Measurements from ENCODE around the gene CNMD. TPM values are rescaled to one million over a fixed set of nuclear protein-coding genes. Genes with fewer than 3 reads are reported as not detected.

Gene CNMD
- total RNA-seq, 2 donors from 2014 or later, result not detected

DNA sequence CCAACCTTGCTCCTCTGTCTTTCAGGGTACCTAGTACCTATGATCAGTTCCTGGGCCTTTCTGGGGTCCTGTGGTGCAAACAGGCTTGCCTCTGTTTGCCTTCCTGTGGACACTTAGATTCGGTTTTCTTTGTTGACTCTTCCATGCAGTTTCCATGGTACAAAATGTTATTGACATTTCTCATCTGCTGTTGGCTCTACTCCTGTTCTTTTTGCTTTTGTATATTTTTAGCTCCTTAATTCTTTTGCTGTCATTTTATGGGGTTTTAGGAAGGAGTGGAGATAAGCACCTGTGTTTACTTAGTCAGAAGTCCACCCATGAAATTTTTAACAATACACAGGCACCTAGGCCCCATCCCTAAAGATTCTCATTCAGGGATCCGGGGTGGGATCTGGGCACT is 20.5 kb upstream of the CNMD start:
- DNase-seq (ENCODE audit: low spot score) (no peak), ATAC-seq (ENCODE audit: insufficient number of reproducible peaks, low FRiP score, low read depth) (no peak)
- H3K27ac ChIP-seq, result no peak overlapping the region
- no peaks in the 10 kb centered on the region for H3K36me3 ChIP-seq
- no peaks in the 10 kb centered on the region for H3K9me3 ChIP-seq
- TF ChIP-seq CTCF (IDR thresholded peaks at IDR 0.05), result no peak
- no peaks in the 10 kb centered on the region for H3K27me3 ChIP-seq (replicated peaks; ENCODE audit: insufficient read depth)
- no peak overlapping the region for H3K4me3 ChIP-seq
- no peaks in the 10 kb centered on the region for H3K4me1 ChIP-seq (ENCODE audit: control insufficient read depth in 1 of 2, low read depth in 2 of 2)

GRCh38 chr13:52758114-52758513 is 18.5 kb upstream of the CNMD start:
- Histone ChIP-seq H3K9me3 (no peaks in the 10 kb centered on the region), H3K4me3 (no peak overlapping the region), H3K27me3 (replicated peaks; ENCODE audit: insufficient read depth) (no peaks in the 10 kb centered on the region), H3K27ac (no peak overlapping the region), H3K4me1 (ENCODE audit: control insufficient read depth in 1 of 2, low read depth in 2 of 2) (no peaks in the 10 kb centered on the region), H3K36me3 (no peaks in the 10 kb centered on the region)
- ATAC-seq (ENCODE audit: insufficient number of reproducible peaks, low FRiP score, low read depth) (no peak), DNase-seq (ENCODE audit: low spot score) (no peak)
- TF ChIP-seq CTCF (IDR thresholded peaks at IDR 0.05), result no peak

- no peak for DNase-seq (ENCODE audit: low spot score)
- TF ChIP-seq CTCF (IDR thresholded peaks at IDR 0.05), result no peak
- no peak for ATAC-seq (ENCODE audit: insufficient number of reproducible peaks, low FRiP score, low read depth)
- Histone ChIP-seq H3K27me3 (replicated peaks; ENCODE audit: insufficient read depth) (no peaks in the 10 kb centered on the region), H3K4me3 (no peak overlapping the region), H3K9me3 (no peaks in the 10 kb centered on the region), H3K4me1 (ENCODE audit: control insufficient read depth in 1 of 2, low read depth in 2 of 2) (no peaks in the 10 kb centered on the region), H3K27ac (no peak overlapping the region), H3K36me3 (no peaks in the 10 kb centered on the region)
Measured at GRCh38 chr13:52751196-52751595, 11.6 kb upstream of the CNMD start.

DNA sequence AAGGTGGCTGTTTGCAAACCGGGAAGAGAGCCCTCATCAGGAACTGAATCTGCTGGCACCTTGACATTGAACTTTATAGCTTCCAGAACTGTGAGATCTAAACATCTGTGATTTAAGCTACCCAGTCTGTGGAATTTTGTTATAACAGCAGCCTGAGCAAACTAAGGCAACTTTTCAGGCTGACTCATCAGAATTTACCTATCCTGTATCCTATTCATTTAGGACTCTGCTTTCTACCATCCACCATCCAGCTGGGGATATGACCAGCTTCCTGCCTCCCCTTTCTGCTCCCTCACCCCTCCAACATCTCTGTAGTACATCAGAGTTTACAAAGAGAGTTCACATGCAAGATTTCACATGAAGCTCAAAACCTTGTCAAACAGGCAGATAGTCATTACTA is 11.1 kb upstream of the CNMD start:
- ATAC-seq (ENCODE audit: insufficient number of reproducible peaks, low FRiP score, low read depth), result no peak
- Histone ChIP-seq H3K36me3 (no peaks in the 10 kb centered on the region), H3K4me3 (no peak overlapping the region), H3K27ac (no peak overlapping the region), H3K4me1 (ENCODE audit: control insufficient read depth in 1 of 2, low read depth in 2 of 2) (no peaks in the 10 kb centered on the region), H3K27me3 (replicated peaks; ENCODE audit: insufficient read depth) (no peaks in the 10 kb centered on the region), H3K9me3 (no peaks in the 10 kb centered on the region)
- no peak for TF ChIP-seq CTCF (IDR thresholded peaks at IDR 0.05)
- DNase-seq (ENCODE audit: low spot score), result no peak

DNA sequence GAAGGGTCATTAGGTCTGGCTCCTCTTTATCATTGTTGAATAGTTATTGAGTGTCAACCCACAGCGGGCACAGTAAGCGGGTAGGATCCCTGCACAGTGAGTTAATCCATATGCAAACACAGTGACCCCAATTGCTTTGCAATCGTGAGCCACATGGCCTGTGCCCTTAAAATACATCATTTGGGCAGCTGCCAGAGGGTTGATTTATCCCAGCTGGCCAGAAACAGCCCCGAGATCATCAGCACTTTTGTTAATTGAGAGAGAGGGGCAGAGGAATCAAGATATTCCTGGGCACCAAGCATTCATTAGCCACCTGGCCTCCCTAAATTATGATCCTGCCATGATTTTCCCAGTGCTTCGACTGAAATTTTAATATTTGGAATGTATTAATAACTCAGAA is 9.8 kb upstream of the CNMD start:
- Histone ChIP-seq H3K27ac (no peak overlapping the region), H3K36me3 (no peaks in the 10 kb centered on the region), H3K4me3 (no peak overlapping the region), H3K4me1 (ENCODE audit: control insufficient read depth in 1 of 2, low read depth in 2 of 2) (no peaks in the 10 kb centered on the region), H3K9me3 (no peaks in the 10 kb centered on the region), H3K27me3 (replicated peaks; ENCODE audit: insufficient read depth) (no peaks in the 10 kb centered on the region)
- ATAC-seq (ENCODE audit: insufficient number of reproducible peaks, low FRiP score, low read depth), result no peak
- DNase-seq (ENCODE audit: low spot score), result no peak
- TF ChIP-seq CTCF (IDR thresholded peaks at IDR 0.05), result no peak
